Embryonic facial prominence (tissue), 1 donor: ENCODE measurements around the gene PMPCA.

Experiments used
- DNase-seq: peaks from one replicate; pipeline ENCODE4 v3.0.0-alpha.2; 2016; ENCODE audit errors: extremely low spot score

PMPCA gene

GRCh38 chr9:136456258-136456657 is 45.8 kb downstream of the PMPCA start:
- no peak for DNase-seq

GRCh38 chr9:136457326-136457725 is 46.9 kb downstream of the PMPCA start:
- no peak for DNase-seq

- no peak for DNase-seq
Measured at GRCh38 chr9:136459425-136459824, 49.0 kb downstream of the PMPCA start.

- no peak for DNase-seq
Measured at GRCh38 chr9:136460772-136461325, 50.4 kb downstream of the PMPCA start.

- DNase-seq: no peak
Measured at GRCh38 chr9:136462664-136463063, 52.2 kb downstream of the PMPCA start.

GRCh38 chr9:136463578-136463977 is 53.1 kb downstream of the PMPCA start:
- no peak for DNase-seq

DNA sequence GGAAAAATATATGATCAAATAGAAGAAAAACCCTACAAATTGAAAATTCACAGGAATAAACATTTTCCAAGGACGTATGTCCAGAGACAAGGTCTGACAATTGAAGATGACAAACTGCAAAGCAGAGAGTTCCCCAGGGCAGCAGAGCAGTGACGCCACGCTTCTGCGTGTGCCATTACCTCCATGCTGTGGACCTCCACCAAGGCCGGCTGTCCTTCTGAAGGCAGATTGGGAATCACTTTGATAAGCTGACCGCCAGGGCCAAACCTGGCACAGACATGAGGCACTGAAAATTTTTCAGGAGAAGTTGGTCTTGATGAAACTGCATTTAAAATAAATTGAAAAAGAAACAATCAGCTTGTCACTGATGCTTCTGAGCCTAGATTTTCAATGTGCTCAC is 53.8 kb downstream of the PMPCA start:
- DNase-seq: no peak

GRCh38 chr9:136465500-136466154 is 55.2 kb downstream of the PMPCA start:
- no peak for DNase-seq

DNA sequence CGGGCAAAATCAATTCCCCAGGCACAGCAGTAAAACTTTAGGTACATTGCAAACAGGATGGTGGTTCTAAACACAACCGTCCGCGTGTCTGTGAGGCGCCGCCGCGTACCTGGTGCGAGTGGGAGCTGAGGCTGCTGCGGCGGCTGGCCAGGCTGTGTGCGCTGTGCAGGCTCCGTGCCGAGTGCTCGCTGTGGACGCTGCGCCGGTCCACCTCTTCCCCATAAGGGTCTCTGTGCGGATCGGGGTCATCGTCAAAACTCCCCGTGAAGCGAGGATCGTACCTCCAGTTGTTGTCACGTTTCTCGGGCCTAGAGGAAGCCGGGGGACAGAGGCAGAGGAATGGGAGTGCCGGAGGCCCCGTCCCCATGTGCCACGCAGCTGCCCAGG is 55.7 kb downstream of the PMPCA start:
- DNase-seq: no peak

GRCh38 chr9:136467766-136468165 is 57.3 kb downstream of the PMPCA start:
- DNase-seq: no peak

DNA sequence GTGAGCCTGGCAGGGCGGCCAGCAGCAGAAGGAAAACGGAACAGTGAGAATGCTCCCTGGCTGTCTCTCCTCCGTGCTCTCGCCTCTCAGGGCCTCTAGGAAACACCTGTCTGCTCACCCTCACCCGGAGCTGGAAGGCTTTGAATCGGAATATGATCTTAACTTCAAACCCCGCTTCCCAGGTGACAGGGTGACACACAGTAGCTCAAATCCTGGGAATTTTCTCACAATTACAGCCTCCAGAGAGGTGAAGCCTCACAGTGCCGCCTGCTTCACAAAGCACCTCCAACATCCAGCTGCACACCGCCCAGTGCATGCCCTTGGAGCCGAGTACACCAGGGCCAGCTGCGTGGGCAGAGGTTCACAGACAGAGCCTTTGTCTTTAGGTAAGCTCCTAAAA is 59.9 kb downstream of the PMPCA start:
- DNase-seq: no peak

GRCh38 chr9:136470792-136471469 is 60.5 kb downstream of the PMPCA start:
- no peak for DNase-seq

- DNase-seq: no peak
Measured at GRCh38 chr9:136471802-136472487, 61.5 kb downstream of the PMPCA start.

- no peak for DNase-seq
Measured at GRCh38 chr9:136472640-136473353, 62.3 kb downstream of the PMPCA start.

DNA sequence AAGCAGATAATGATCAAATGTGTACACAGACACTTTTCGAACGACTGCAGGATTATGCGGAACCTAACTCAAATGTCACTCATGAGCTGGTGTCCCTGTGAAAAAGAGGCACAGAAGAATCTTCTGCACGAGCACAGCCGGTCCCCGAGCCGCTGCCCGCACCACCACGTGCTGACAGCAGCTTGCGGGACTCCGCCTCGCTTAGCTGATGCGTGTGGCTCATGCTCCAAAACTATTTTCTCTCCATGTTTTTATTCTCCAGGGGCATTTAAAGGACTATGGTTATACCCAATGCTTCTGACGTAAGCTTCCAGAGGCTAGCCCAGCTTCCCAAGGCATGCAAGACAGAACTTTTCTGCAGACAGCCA is 62.9 kb downstream of the PMPCA start:
- DNase-seq: no peak
